HG03521 (cell line): ENCODE measurements around the gene SNX25.
A peak's percentile ranks its signal among the peaks of the same experiment; 100 is the strongest.
"Not testable (repeated sequence)": the region's sequence is repeated elsewhere in the genome, so short reads cannot be mapped to it uniquely, and the experiment has no call there.

Experiments used
- ATAC-seq: cut with Tn5 transposase; IDR thresholded peaks from one replicate; pipeline ENCODE4 v1.9.1; 2021; ENCODE audit warnings: mild to moderate bottlenecking, moderate library complexity; ENCODE audit not compliant: unreplicated experiment

SNX25 gene

DNA sequence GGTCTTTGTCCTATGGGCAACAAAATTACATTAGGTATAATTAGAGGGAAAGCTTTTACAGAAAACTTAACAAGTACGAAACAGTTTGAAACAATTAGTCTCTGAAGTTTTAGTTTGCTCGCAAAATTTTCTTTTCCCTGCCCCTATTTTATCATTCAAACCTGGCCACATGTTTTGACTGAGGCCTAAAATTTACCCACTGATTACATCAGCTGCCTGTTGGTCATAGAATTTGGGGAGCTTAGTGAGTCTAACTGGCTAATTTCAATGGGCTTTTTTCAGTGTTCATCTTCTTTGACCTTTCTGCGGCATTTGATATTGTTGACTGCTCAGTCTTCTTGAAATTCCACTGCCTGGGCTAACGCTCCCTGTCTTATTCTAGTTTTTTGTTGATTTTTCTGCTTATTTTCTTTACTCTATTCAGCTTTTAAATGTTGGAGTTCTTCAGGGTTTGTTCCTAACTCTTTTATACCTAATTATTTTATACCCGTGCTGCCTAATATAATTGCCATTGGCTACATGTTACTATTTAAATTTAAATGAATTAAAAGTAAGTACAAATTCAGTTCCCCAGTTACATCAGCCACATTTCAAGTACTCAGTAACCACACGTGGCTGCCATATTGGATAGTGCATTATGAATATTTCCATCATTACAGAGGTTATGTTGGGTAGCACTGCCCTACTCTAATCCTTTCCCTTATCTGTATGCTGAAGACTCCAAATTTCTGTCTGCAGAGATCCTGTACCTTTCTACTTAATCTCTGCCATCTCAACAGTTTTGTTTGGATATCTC is 87.5 kb downstream of the SNX25 start:
- no peak for ATAC-seq

GRCh38 chr4:185298728-185299430 is 89.5 kb downstream of the SNX25 start:
- no peak for ATAC-seq

- no peak for ATAC-seq
These were observed 95.1 kb downstream of the SNX25 start for GRCh38 chr4:185304541-185304940.

DNA sequence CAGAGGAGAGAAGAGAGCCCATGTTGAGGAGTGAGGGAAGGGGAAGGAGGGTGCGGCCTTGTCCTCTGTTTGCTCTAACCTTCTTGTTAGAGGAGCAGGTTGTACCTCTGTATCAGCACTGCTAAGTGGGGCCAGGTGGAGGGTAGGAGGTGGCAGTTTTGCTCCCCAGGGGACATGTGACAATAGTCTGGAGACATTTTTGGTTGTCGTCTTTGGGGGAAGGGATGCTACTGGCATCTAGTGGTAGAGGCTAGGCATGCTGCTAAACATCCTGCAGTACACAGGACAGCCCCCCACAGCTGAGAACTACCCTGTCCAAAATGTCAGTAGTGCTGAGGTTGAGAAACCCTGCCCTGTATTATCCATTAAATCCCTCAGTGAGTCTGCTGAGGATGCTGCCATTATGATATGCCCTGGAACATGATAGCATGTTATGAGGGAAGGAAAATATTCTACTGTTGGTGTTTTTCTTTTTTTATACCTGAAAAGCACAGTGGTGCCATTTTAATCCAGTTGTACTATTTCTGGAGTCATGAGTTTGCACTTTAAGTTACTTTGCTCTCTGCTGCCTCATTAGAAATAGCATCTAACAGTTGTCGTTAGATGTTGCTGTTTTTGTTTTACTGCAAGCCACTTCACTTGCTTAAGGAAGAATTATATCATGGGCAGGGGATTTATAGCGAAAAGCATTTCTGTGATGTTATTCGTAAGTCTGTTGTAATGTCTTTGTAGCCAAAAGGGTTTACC is 95.7 kb downstream of the SNX25 start:
- ATAC-seq = peak; percentile 40

GRCh38 chr4:185305979-185306442 is 96.6 kb downstream of the SNX25 start:
- ATAC-seq = no peak

DNA sequence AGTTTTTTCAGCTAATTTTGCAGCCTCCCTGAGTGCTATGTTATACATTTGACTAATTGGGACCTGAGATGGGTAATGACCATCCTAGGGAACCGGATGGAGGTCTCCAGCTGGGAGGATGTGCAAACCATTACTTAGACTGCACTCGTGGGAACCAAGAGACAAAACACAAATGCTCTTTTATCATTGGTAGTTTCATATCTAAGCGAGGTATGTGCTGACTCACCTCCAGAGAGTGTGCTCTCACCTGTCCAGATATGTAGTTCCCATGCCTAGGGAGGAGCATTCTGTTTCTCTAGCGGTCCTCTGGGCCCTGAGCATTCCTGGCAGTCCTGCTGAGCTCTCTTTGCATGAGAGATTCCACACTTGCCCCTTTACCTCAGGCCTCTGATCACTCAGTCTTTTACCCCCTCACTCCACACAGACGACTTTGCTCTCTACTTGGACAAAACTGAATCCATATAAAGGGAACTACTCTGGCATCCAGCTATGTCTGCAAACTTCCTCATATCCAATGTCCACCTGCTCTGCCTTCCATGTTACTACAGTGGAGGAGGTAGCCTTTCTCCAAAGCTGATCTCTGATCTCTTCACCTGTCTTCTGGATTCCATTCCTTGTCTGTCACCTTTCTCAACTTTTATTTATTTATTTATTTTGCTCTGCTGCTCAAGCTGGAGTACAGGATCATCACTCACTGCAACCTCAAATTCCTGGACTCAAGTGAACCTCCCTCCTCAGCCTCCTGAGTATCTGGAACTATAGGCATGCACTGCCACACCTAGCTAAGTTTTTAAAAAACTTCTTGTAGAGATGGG is 97.9 kb downstream of the SNX25 start:
- ATAC-seq = peak; percentile 65

DNA sequence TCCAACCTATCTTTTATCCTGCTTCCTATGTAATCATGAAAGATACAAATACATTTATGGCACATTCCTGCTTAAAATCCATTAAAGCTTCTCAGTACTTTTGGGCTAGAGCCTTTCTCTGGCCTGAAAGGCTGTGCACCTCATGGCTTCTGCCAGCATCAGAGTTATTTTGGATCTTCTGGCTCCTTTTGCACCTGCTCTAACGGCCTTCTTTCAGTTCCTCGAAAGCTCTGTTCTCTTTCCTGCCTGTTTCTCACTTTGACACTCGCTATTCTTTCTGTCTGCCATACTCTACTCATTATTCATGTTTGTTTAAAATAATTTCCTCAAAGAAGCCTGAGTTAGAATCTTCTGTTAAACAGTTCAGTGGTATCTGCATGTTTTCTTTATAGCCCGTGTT is 100.4 kb downstream of the SNX25 start:
- ATAC-seq = peak; percentile 40

- peak; percentile 22 for ATAC-seq
These were observed 101.9 kb downstream of the SNX25 start for GRCh38 chr4:185311113-185311888.

GRCh38 chr4:185312699-185313098 is 103.3 kb downstream of the SNX25 start:
- no peak for ATAC-seq

DNA sequence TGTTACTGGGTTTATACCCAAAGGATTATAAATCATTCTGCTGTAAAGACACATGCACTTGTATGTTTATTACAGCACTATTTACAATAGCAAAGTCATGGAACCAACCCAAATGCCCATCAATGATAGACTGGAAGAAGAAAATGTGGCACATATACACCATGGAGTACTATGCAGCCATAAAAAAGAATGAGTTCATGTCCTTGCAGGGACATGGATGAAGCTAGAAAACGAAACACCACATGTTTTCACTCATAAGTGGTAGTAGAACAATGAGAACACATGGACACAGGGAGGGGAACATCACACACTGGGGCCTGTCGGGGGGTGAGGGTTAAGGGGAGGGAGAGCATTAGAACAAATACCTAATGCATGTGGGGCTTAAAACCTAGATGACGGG is 108.1 kb downstream of the SNX25 start:
- ATAC-seq = not testable (repeated sequence)

- no peak for ATAC-seq
These were observed 108.5 kb downstream of the SNX25 start for GRCh38 chr4:185317880-185318279.

GRCh38 chr4:185318679-185319078 is 109.3 kb downstream of the SNX25 start:
- ATAC-seq = no peak

DNA sequence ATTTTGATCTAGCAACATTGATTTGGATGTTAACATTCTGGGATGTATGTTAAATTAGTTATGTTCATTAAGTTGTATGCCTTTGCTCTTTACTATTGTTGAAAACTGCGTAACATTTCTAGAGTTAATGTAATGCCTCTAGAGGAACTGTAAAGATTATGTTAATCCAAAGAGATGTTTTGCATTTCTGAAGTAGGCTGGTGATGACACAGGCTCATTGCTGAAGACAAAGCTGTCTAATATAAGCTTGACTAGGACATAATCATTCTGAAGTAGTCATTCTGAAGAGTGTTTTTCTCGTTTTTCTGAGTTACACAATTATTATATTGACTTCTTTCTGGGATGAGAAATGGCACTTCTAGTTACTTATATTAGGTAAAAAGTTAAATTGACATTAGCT is 113.4 kb downstream of the SNX25 start:
- no peak for ATAC-seq

GRCh38 chr4:185323606-185324005 is 114.2 kb downstream of the SNX25 start:
- ATAC-seq = no peak

DNA sequence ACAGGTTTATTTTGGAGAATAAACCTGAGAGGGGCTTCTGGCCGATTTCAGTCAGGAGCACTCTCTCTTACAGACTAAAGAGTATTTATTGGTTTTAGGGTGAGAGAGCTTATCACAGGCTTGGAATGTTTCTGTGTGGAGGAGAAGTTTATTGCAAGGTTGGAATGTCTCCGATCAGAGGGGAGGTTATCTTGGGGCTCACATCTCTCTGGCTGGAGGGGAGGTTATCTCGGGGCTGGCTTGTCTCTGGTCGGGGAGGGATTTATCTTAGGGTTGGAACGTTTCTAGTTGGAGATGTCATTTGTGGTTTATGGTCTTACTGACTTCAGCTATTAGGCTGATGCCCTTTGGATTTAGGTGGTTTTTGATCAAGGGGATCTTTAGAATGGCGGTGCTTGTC is 115.0 kb downstream of the SNX25 start:
- ATAC-seq = not testable (repeated sequence)

DNA sequence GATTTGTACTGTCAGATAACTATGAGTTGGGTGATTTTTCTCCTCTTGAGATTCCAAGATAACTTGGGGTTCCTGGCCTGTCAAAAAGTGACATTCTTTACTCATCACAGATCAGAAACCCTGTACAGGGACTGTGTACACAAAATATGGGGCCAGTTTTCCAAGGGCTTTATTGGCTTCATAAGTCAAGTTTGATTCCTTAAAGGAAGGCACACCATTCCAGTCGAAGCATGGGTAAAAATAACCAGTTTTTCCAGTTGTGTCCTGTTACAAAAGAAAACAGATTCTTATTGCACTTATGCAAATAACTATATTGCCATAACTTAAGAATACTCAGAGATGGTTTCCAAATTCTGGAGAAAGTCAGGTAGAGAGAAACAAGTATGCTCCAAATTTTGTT is 116.3 kb downstream of the SNX25 start:
- ATAC-seq = not testable (repeated sequence)

DNA sequence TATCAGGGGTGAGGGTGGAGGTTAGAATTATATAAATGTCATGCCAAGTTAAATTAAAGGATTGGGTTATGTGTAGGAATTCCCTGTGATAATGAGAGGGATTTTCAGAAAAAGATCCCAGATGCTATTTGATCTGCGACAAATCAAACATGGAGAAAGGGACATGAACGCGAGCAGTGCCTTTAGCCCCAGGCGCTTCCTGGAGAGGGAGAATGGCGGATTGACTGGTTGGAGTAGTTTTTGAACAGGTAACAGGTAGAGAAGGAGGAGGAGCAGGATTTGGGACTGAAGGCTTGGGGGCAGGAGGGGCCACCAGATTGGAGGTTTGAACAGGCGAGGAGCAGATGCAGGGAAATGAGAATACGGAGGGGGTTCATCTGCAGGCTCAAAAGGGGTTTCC is 119.2 kb downstream of the SNX25 start:
- ATAC-seq = no peak

GRCh38 chr4:185329879-185330510 is 120.6 kb downstream of the SNX25 start:
- ATAC-seq = not testable (repeated sequence)
